ENCODE data around the gene GLIS1. TPM values are rescaled to one million over a fixed set of nuclear protein-coding genes. Genes with fewer than 3 reads are reported as not detected.

GLIS1 gene
- total and polyA plus RNA-seq, 8 donors: 0.20 to 4.8 (median 0.55) TPM; not detected in 1

DNA sequence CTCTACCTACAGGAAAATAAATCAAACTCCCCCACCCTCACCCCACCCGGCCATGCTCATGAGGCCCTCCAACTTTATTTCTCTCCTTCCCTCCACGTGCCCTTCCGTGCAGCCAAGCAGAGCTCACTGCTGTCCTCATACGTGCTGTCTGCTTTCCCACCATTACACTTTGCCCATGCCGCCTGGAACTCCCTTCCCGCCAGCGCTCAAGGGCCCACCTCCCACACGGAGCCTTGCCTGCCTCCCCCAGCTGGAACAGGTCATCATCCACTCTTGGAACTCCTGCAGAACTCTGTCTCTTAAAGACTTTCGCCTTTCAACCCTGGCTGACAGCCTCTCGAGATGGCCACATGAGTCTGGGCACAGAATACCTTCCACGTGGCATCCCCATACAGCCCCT is 42.4 kb downstream of the GLIS1 start:
- Histone ChIP-seq H3K9me3 (no peaks in the 10 kb centered on the region), H3K27me3 (peaks cover 0 to 21% (median 0%) of the 10 kb centered on the region in 3 donors), H3K36me3 (no peaks in the 10 kb centered on the region), H3K4me1 (no peaks in the 10 kb centered on the region), H3K27ac (no peak overlapping the region), H3K4me3 (no peak overlapping the region)
- DNase-seq: no peak
- 85 to 91% (median 89%) methylated on average over 11 of the region's 11 CpGs for WGBS, 5 donors
- TF ChIP-seq EP300 (IDR thresholded peaks at IDR 0.05) (no peak), POLR2AphosphoS5 (IDR thresholded peaks at IDR 0.05) (no peak), POLR2A (IDR thresholded peaks at IDR 0.05) (no peak)
- TF ChIP-seq, protein P1, sequence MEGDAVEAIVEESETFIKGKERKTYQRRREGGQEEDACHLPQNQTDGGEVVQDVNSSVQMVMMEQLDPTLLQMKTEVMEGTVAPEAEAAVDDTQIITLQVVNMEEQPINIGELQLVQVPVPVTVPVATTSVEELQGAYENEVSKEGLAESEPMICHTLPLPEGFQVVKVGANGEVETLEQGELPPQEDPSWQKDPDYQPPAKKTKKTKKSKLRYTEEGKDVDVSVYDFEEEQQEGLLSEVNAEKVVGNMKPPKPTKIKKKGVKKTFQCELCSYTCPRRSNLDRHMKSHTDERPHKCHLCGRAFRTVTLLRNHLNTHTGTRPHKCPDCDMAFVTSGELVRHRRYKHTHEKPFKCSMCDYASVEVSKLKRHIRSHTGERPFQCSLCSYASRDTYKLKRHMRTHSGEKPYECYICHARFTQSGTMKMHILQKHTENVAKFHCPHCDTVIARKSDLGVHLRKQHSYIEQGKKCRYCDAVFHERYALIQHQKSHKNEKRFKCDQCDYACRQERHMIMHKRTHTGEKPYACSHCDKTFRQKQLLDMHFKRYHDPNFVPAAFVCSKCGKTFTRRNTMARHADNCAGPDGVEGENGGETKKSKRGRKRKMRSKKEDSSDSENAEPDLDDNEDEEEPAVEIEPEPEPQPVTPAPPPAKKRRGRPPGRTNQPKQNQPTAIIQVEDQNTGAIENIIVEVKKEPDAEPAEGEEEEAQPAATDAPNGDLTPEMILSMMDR (IDR thresholded peaks at IDR 0.05): no peak
- intact Hi-C loops (cut with DNase I; ENCODE audit: low total_unique reads): no loop called here

DNA sequence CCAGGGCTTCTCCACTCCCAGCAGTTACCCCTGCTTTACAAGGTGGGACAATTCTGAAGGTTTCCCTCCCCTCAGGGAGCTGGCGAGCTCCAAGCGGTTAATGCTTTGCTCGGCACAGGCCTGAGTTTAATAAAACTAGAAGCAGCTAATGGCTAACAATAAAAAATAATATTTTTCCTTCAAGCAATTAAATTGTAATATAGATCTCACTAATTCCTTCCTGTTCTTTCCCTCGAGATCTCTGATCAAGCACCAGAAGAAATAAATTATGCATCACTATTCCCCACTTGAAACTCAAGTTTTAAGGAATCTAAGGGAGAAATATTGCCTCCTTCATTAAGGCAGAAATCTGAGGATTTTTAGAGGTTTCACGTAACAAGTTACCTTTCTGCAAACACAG is 42.9 kb downstream of the GLIS1 start:
- peaks cover 0 to 24% (median 0%) of the 10 kb centered on the region in 3 donors for H3K27me3 ChIP-seq
- no peak for TF ChIP-seq EP300 (IDR thresholded peaks at IDR 0.05)
- TF ChIP-seq, protein P1 (IDR thresholded peaks at IDR 0.05): no peak
- TF ChIP-seq POLR2AphosphoS5 (IDR thresholded peaks at IDR 0.05): no peak
- TF ChIP-seq POLR2A (IDR thresholded peaks at IDR 0.05): no peak
- intact Hi-C loops (cut with DNase I; ENCODE audit: low total_unique reads): no loop called here
- 82 to 94% (median 86%) methylated on average over 5 of the region's 5 CpGs for whole genome bisulfite sequencing, 5 donors
- H3K4me1 ChIP-seq: no peaks in the 10 kb centered on the region
- no peaks in the 10 kb centered on the region for H3K9me3 ChIP-seq
- no peak overlapping the region for H3K27ac ChIP-seq
- no peaks in the 10 kb centered on the region for H3K36me3 ChIP-seq
- no peak for DNase-seq
- no peak overlapping the region for H3K4me3 ChIP-seq

DNA sequence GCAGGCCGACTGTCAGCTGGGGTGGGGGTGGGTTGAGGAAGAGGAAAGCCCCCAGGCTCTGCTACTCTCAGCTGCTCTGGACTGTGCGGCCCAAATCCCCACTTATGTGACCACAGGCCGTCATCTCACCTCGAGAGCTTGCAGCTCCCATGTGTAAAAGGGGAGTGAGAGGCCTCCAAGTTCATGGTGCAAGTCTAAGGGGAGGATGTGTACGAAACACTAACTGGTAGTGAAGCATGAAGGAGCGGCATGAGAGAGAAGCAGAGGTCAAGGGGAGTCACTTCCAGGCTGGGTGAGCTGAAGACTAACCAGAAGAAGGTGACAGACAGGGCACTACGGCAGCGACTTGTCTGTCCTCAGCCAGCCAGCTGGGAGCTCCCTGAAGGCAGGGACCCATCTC is 43.8 kb downstream of the GLIS1 start:
- H3K9me3 ChIP-seq: no peaks in the 10 kb centered on the region
- intact Hi-C loops (cut with DNase I; ENCODE audit: low total_unique reads): no loop called here
- H3K4me1 ChIP-seq: no peaks in the 10 kb centered on the region
- no peaks in the 10 kb centered on the region for H3K36me3 ChIP-seq
- WGBS, 5 donors: 71 to 82% (median 75%) methylated on average over 8 of the region's 8 CpGs
- no peak overlapping the region for H3K4me3 ChIP-seq
- no peak overlapping the region for H3K27ac ChIP-seq
- DNase-seq: no peak
- TF ChIP-seq, protein P1 (IDR thresholded peaks at IDR 0.05): no peak
- TF ChIP-seq POLR2AphosphoS5 (IDR thresholded peaks at IDR 0.05) (no peak), POLR2A (IDR thresholded peaks at IDR 0.05) (no peak), EP300 (IDR thresholded peaks at IDR 0.05) (no peak)
- H3K27me3 ChIP-seq: peaks cover 0 to 33% (median 0%) of the 10 kb centered on the region in 3 donors

DNA sequence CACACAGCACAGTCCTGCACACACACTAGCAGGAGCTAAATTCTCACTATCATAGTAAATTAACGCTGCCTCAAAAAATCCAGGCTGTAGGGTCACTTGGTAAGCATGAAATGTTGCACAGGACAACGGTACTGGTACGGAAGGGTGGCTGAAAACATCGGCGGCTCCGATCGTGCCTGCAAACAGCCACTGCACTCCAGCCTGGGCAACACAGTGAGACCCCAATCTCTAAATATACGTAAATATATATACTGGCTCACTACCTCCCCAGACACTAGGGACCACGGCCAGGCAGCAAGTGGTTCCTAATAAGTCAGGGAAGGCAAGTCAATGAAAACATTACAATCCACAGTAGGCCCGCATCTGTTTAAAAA is 44.3 kb downstream of the GLIS1 start:
- intact Hi-C loops (cut with DNase I; ENCODE audit: low total_unique reads): no loop called here
- WGBS, 5 donors: 88 to 94% (median 94%) methylated on average over 10 of the region's 10 CpGs
- Histone ChIP-seq H3K27me3 (peaks cover 0 to 36% (median 0%) of the 10 kb centered on the region in 3 donors), H3K4me3 (no peak overlapping the region), H3K27ac (no peak overlapping the region), H3K4me1 (no peaks in the 10 kb centered on the region), H3K9me3 (no peaks in the 10 kb centered on the region), H3K36me3 (no peaks in the 10 kb centered on the region)
- TF ChIP-seq POLR2AphosphoS5 (IDR thresholded peaks at IDR 0.05) (no peak), EP300 (IDR thresholded peaks at IDR 0.05) (no peak), POLR2A (IDR thresholded peaks at IDR 0.05) (no peak)
- TF ChIP-seq, protein P1 (IDR thresholded peaks at IDR 0.05): no peak
- no peak for DNase-seq

All from stomach (tissue), 9 donors.